Stimulated activated CD4-positive, alpha-beta T cell treated with anti-CD3 and anti-CD28 coated beads, Interleukin-1b, Interleukin-23, amount 100 ng/mL, for 24 hours (primary cell): ENCODE results near the gene EXD3.
"Not testable (repeated sequence)": the region's sequence is repeated elsewhere in the genome, so short reads cannot be mapped to it uniquely, and the experiment has no call there.

Experiments
- DNase-seq, 4 experiments: peaks; one replicate each; pipeline ENCODE4 v3.0.0-alpha.2; 2020; ENCODE audit warnings: low read depth in 4 of 4, low spot score in 1 of 4

Gene EXD3

GRCh38 chr9:137348769-137349470 lies 74.0 kb downstream of the EXD3 start:
- DNase-seq = no peak

GRCh38 chr9:137347928-137348327 lies 75.0 kb downstream of the EXD3 start:
- no peak for DNase-seq

- DNase-seq = no peak
These were observed 80.5 kb downstream of the EXD3 start for GRCh38 chr9:137342482-137342881.

GRCh38 chr9:137341227-137341626 lies 81.7 kb downstream of the EXD3 start:
- DNase-seq = no peak

GRCh38 chr9:137339908-137340462 lies 83.0 kb downstream of the EXD3 start:
- not testable (repeated sequence) for DNase-seq

GRCh38 chr9:137339045-137339907 lies 83.7 kb downstream of the EXD3 start:
- DNase-seq = no peak

GRCh38 chr9:137336735-137337134 lies 86.2 kb downstream of the EXD3 start:
- DNase-seq = no peak

- DNase-seq = no peak
These were observed 89.8 kb downstream of the EXD3 start for GRCh38 chr9:137333016-137333671.

- DNase-seq = no peak
These were observed 91.0 kb downstream of the EXD3 start for GRCh38 chr9:137331929-137332328.

- DNase-seq = no peak
These were observed 92.3 kb downstream of the EXD3 start for GRCh38 chr9:137330689-137331088.

- not testable (repeated sequence) for DNase-seq
These were observed 93.4 kb downstream of the EXD3 start for GRCh38 chr9:137329590-137329989.

GRCh38 chr9:137327641-137328550 lies 95.1 kb downstream of the EXD3 start:
- not testable (repeated sequence) for DNase-seq

- no peak for DNase-seq
These were observed 96.4 kb downstream of the EXD3 start for GRCh38 chr9:137326445-137327065.

GRCh38 chr9:137325799-137326198 lies 97.2 kb downstream of the EXD3 start:
- no peak for DNase-seq

- no peak for DNase-seq
These were observed 97.8 kb downstream of the EXD3 start for GRCh38 chr9:137325124-137325523.

- no peak for DNase-seq
These were observed 99.2 kb downstream of the EXD3 start for GRCh38 chr9:137323531-137324331.

GRCh38 chr9:137321726-137322361 lies 101.1 kb downstream of the EXD3 start:
- DNase-seq = no peak

- no peak for DNase-seq
These were observed 102.2 kb downstream of the EXD3 start for GRCh38 chr9:137320555-137321384.
